ENCODE measurements around the gene MAN2A1.

DNA sequence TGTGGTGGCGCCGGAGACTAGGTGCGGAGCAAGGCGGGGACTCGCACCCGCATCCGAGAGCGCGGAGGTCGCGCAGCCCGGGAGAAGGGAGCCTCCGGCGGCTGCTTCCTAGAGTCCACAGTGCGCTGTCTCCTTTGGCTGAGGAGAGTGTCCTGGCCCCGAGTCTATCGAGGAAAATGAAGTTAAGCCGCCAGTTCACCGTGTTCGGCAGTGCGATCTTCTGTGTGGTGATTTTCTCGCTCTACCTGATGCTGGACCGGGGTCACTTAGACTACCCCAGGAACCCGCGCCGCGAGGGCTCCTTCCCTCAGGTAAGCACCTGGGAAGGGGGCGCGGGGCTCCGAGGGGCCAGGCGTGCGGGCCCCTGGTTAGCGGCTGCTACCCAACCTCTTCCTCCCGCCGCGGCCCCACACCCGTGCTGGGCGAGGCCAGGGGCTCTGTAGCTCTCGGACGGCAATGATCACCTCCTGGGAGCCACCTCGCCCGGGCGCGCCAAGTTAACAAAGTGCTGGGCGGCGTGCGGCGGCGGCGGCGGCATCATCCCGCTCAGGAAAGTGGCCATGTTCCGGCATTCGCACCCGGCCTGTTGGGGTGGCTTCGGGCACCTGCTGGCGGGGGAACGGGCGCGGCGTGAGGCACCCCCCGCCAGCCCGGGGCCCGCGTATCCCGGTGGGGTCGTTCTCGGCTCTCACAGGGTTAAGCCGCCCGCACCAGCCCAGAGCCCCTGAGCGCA is 681 bp downstream of the MAN2A1 start:
- TF ChIP-seq, protein P1, sequence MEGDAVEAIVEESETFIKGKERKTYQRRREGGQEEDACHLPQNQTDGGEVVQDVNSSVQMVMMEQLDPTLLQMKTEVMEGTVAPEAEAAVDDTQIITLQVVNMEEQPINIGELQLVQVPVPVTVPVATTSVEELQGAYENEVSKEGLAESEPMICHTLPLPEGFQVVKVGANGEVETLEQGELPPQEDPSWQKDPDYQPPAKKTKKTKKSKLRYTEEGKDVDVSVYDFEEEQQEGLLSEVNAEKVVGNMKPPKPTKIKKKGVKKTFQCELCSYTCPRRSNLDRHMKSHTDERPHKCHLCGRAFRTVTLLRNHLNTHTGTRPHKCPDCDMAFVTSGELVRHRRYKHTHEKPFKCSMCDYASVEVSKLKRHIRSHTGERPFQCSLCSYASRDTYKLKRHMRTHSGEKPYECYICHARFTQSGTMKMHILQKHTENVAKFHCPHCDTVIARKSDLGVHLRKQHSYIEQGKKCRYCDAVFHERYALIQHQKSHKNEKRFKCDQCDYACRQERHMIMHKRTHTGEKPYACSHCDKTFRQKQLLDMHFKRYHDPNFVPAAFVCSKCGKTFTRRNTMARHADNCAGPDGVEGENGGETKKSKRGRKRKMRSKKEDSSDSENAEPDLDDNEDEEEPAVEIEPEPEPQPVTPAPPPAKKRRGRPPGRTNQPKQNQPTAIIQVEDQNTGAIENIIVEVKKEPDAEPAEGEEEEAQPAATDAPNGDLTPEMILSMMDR (IDR thresholded peaks at IDR 0.05): no peak
- TF ChIP-seq POLR2A (IDR thresholded peaks at IDR 0.05): no peak

Measured in right lobe of liver (tissue), 4 donors.